Gastrocnemius medialis (tissue), 4 donors: ENCODE measurements around the gene TNRC6B.

ENCODE experiments used
- POLR2A ChIP-seq, 2 donors: fragments of 450-650 bp; IDR thresholded peaks; one replicate each; pipeline ENCODE4 v1.6.1; 2017; ENCODE audit warnings: antibody characterized with exemption in 2 of 2, mild to moderate bottlenecking in 2 of 2, moderate library complexity in 2 of 2
- TF ChIP-seq, protein P1 (sequence below), 5 experiments: fragments of 450-650 bp in 3 of 5; fragments of 200-600 bp in 2 of 5; sonication (generic) in 2 of 5; IDR thresholded peaks in 4 of 5; conservative IDR thresholded peaks in 1 of 5; 1 replicate in 4 of 5; 2 replicates in 1 of 5; pipeline ENCODE4 v1.5.1; 2016 to 2019; ENCODE audit warnings: antibody characterized with exemption in 5 of 5, mild to moderate bottlenecking in 3 of 5, moderate library complexity in 3 of 5

DNA sequence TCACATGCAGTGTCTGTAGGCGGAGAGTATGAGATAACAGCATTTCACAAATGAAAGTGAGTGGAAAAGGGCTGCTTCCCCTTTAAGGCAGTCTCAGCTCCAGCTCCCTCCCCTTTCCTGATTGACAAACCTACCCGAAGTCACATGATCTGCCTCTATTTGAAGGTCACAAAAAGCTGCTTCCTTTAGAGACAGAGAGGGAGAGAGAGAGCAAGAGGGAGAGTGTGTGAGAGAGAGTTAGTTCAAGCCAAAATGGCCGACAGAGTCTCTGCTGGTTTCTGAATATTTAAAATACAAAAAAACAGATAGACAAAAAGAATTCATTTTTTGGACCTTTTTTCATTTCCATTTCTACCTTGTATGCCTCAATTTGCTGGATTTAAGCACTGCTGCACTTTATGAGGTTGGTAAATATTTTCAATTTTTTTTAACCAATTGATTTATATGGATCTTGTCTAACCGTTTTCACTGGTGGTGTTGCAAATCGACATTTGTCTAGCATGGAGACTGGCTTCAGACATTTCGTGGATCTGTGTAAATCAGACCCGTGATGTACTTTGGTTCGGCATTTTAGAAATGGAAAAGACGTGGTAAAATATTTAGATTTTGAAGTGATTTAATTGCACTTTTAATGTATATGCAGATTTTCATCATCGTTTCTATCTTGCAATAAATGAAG is at the start of gene TNRC6B:
- TF ChIP-seq, protein P1, sequence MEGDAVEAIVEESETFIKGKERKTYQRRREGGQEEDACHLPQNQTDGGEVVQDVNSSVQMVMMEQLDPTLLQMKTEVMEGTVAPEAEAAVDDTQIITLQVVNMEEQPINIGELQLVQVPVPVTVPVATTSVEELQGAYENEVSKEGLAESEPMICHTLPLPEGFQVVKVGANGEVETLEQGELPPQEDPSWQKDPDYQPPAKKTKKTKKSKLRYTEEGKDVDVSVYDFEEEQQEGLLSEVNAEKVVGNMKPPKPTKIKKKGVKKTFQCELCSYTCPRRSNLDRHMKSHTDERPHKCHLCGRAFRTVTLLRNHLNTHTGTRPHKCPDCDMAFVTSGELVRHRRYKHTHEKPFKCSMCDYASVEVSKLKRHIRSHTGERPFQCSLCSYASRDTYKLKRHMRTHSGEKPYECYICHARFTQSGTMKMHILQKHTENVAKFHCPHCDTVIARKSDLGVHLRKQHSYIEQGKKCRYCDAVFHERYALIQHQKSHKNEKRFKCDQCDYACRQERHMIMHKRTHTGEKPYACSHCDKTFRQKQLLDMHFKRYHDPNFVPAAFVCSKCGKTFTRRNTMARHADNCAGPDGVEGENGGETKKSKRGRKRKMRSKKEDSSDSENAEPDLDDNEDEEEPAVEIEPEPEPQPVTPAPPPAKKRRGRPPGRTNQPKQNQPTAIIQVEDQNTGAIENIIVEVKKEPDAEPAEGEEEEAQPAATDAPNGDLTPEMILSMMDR (IDR thresholded peaks at IDR 0.05 in 4 of 5, conservative IDR thresholded peaks at IDR 0.05 in 1 of 5), result peak in 3 of 5 experiments; percentile 7 to 15 (median 14)
- peak; percentile 96 to 98 for TF ChIP-seq POLR2A (IDR thresholded peaks at IDR 0.05)
